ENCODE data around the gene TBC1D14. TPM values are rescaled to one million over a fixed set of nuclear protein-coding genes. Genes with fewer than 3 reads are reported as not detected.

Gene TBC1D14
- total RNA-seq, 2 donors from 2014 or later: 42.3 to 43.5 TPM

DNA sequence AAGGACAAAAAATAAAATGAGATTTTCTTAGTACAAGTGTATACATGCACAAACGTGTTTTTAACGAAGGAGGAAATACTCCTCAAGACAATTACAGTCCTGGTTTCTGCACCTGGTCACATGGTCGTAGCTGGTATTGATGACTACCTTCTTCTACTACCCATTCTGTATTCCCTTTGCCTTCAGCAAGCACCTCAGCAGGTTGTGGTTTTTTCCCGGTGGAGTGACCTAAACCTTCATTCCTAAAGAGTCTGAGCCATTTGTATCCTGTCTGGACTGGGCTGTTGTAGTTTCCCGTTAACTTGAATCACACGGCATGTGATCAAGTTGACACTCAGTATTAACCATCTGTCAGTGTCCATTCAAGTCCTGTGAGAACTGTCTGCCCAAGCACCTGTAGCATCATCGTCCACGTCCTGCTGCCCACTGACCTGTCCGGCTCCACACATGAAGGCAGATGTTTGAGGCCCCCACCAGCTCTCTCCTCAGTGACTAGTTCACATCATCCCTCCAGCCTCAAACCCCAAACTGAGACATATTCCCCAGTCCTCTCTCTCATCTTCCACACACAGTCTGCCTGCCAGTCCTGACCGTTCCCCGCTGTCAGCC is 31.1 kb upstream of the TBC1D14 start:
- Mint-ChIP-seq H3K4me3 (no peak overlapping the region), H3K27ac (no peak overlapping the region), H3K4me1 (no peaks in the 10 kb centered on the region), H3K9me3 (no peaks in the 10 kb centered on the region), H3K36me3 (ENCODE audit: low read depth) (peaks cover 85% of the 10 kb centered on the region), H3K27me3 (ENCODE audit: insufficient read depth) (no peaks in the 10 kb centered on the region)
- Histone ChIP-seq H3K9ac (ENCODE audit: extremely low read depth, low read length, poor library complexity, severe bottlenecking) (no peak overlapping the region), H3K4me1 (ENCODE audit: control insufficient read depth, insufficient read depth, low read length) (no peaks in the 10 kb centered on the region), H3K4me3 (ENCODE audit: low read length) (no peak overlapping the region), H3K9me3 (ENCODE audit: control insufficient read depth, low read length) (no peaks in the 10 kb centered on the region), H3K27me3 (ENCODE audit: control insufficient read depth, insufficient read depth, low read length, poor library complexity, severe bottlenecking) (no peaks in the 10 kb centered on the region), H3K27ac (ENCODE audit: low read depth, low read length) (no peak overlapping the region), H3K36me3 (ENCODE audit: control insufficient read depth, insufficient read depth, low read length) (peaks cover 84% of the 10 kb centered on the region)
- no peak for DNase-seq
- 76 to 78% methylated on average over 10 to 11 of the region's 11 CpGs for WGBS, 2 experiments (ENCODE audit: insufficient coverage in 1 of 2, insufficient read length in 1 of 2)
- TF ChIP-seq, protein P1, sequence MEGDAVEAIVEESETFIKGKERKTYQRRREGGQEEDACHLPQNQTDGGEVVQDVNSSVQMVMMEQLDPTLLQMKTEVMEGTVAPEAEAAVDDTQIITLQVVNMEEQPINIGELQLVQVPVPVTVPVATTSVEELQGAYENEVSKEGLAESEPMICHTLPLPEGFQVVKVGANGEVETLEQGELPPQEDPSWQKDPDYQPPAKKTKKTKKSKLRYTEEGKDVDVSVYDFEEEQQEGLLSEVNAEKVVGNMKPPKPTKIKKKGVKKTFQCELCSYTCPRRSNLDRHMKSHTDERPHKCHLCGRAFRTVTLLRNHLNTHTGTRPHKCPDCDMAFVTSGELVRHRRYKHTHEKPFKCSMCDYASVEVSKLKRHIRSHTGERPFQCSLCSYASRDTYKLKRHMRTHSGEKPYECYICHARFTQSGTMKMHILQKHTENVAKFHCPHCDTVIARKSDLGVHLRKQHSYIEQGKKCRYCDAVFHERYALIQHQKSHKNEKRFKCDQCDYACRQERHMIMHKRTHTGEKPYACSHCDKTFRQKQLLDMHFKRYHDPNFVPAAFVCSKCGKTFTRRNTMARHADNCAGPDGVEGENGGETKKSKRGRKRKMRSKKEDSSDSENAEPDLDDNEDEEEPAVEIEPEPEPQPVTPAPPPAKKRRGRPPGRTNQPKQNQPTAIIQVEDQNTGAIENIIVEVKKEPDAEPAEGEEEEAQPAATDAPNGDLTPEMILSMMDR (conservative IDR thresholded peaks at IDR 0.05): no peak

DNA sequence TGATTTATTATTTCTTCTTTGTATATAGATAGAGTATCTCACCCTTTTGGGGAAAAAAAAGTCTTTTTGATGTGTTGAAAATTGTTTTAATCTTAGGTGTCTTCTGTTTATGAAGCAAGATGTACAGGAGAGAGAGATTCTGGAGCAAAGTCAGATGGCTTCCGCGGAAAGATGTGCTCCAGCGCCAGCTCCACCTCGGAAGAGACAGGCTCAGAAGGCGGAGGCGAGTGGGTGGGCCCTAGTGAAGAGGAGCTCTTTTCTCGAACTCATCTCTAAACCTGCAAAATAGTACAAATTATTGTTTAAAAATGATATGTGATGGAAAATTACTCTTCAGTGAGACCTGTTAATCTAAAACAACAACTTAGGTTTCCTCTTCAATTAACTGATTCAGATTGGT is 28.9 kb upstream of the TBC1D14 start:
- WGBS, 2 experiments (ENCODE audit: insufficient coverage in 1 of 2, insufficient read length in 1 of 2): 91 to 96% methylated on average over 6 to 7 of the region's 7 CpGs
- no peak overlapping the region for H3K27ac Mint-ChIP-seq
- H3K27me3 Mint-ChIP-seq (ENCODE audit: insufficient read depth): no peaks in the 10 kb centered on the region
- DNase-seq: no peak
- no peaks in the 10 kb centered on the region for H3K9me3 Mint-ChIP-seq
- H3K4me1 Mint-ChIP-seq: peaks cover 2% of the 10 kb centered on the region
- Histone ChIP-seq H3K27me3 (ENCODE audit: control insufficient read depth, insufficient read depth, low read length, poor library complexity, severe bottlenecking) (no peaks in the 10 kb centered on the region), H3K36me3 (ENCODE audit: control insufficient read depth, insufficient read depth, low read length) (peaks cover 70% of the 10 kb centered on the region), H3K27ac (ENCODE audit: low read depth, low read length) (no peak overlapping the region), H3K9ac (ENCODE audit: extremely low read depth, low read length, poor library complexity, severe bottlenecking) (no peak overlapping the region), H3K4me1 (ENCODE audit: control insufficient read depth, insufficient read depth, low read length) (no peaks in the 10 kb centered on the region), H3K9me3 (ENCODE audit: control insufficient read depth, low read length) (no peaks in the 10 kb centered on the region), H3K4me3 (ENCODE audit: low read length) (no peak overlapping the region)
- no peak overlapping the region for H3K4me3 Mint-ChIP-seq
- TF ChIP-seq, protein P1 (conservative IDR thresholded peaks at IDR 0.05): no peak
- peaks cover 67% of the 10 kb centered on the region for H3K36me3 Mint-ChIP-seq (ENCODE audit: low read depth)

DNA sequence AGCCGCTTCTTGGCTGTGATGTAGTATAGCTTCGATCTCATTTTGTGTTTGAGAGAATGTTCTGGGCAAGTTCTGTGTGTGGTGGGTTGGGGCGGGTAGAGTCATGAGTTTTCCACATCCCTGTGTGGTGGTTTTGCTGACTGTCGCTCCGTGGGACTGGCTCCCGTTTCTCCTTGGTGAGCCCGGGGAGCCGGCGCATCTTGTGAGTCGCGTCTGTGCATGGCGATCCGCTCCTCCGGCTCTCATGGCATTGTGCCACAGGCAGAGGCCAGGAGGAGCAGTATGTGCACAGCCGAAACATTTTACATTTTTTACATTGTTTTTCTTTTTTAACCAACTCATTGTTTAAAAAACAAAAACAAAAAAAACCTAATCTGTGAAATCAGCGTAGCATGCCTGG is 27.7 kb upstream of the TBC1D14 start:
- no peak overlapping the region for H3K9ac ChIP-seq (ENCODE audit: extremely low read depth, low read length, poor library complexity, severe bottlenecking)
- peaks cover 58% of the 10 kb centered on the region for H3K36me3 ChIP-seq (ENCODE audit: control insufficient read depth, insufficient read depth, low read length)
- H3K27me3 ChIP-seq (ENCODE audit: control insufficient read depth, insufficient read depth, low read length, poor library complexity, severe bottlenecking): no peaks in the 10 kb centered on the region
- no peak overlapping the region for H3K4me3 ChIP-seq (ENCODE audit: low read length)
- no peaks in the 10 kb centered on the region for H3K9me3 Mint-ChIP-seq
- no peaks in the 10 kb centered on the region for H3K9me3 ChIP-seq (ENCODE audit: control insufficient read depth, low read length)
- H3K4me1 Mint-ChIP-seq: peaks cover 6% of the 10 kb centered on the region
- no peak overlapping the region for H3K27ac ChIP-seq (ENCODE audit: low read depth, low read length)
- H3K27ac Mint-ChIP-seq: no peak overlapping the region
- no peaks in the 10 kb centered on the region for H3K27me3 Mint-ChIP-seq (ENCODE audit: insufficient read depth)
- H3K36me3 Mint-ChIP-seq (ENCODE audit: low read depth): peaks cover 56% of the 10 kb centered on the region
- WGBS, 2 experiments (ENCODE audit: insufficient coverage in 1 of 2, insufficient read length in 1 of 2): 96 to 97% methylated on average over 10 to 16 of the region's 16 CpGs
- H3K4me3 Mint-ChIP-seq: no peak overlapping the region
- TF ChIP-seq, protein P1 (conservative IDR thresholded peaks at IDR 0.05): no peak
- H3K4me1 ChIP-seq (ENCODE audit: control insufficient read depth, insufficient read depth, low read length): no peaks in the 10 kb centered on the region
- no peak for DNase-seq

Data from endodermal cell (in vitro differentiated cells).